ENCODE measurements around the gene EDA.

Gene EDA

GRCh38 chrX:70062961-70063550, 447.1 kb downstream of the EDA start:
- DNase-seq (ENCODE audit: low read depth, low spot score) = no peak

- no peak for DNase-seq (ENCODE audit: low read depth, low spot score)
Observed at GRCh38 chrX:70066646-70067045, 450.7 kb downstream of the EDA start.

GRCh38 chrX:70079297-70079696, 463.4 kb downstream of the EDA start:
- no peak for DNase-seq (ENCODE audit: low read depth, low spot score)

GRCh38 chrX:70079870-70080269, 464.0 kb downstream of the EDA start:
- no peak for DNase-seq (ENCODE audit: low read depth, low spot score)

- no peak for DNase-seq (ENCODE audit: low read depth, low spot score)
Observed at GRCh38 chrX:70082723-70083122, 466.8 kb downstream of the EDA start.

- no peak for DNase-seq (ENCODE audit: low read depth, low spot score)
Observed at GRCh38 chrX:70084592-70085240, 468.8 kb downstream of the EDA start.

GRCh38 chrX:70087857-70088630, 472.1 kb downstream of the EDA start:
- no peak for DNase-seq (ENCODE audit: low read depth, low spot score)

- DNase-seq (ENCODE audit: low read depth, low spot score) = no peak
Observed at GRCh38 chrX:70088751-70089150, 472.8 kb downstream of the EDA start.

All from ELF-1 (cell line).